Epithelial cell of prostate (primary cell): Measurements from ENCODE around the gene MCF2L.
"Not testable (repeated sequence)": the region's sequence is repeated elsewhere in the genome, so short reads cannot be mapped to it uniquely, and the experiment has no call there.

Experiments used
- DNase-seq: peaks from one replicate; pipeline ENCODE4 v3.0.0-alpha.2; 2011; ENCODE audit warnings: low read depth, low spot score
- H3K27ac ChIP-seq: fragments of 450-650 bp; 2 replicates; pipeline ENCODE4 v1.5.1; 2017; ENCODE audit warnings: mild to moderate bottlenecking

Gene MCF2L

GRCh38 chr13:113023694-113024430 is 54.8 kb downstream of the MCF2L start:
- no peak for DNase-seq
- no peak overlapping the region for H3K27ac ChIP-seq

GRCh38 chr13:113024466-113024865 is 55.5 kb downstream of the MCF2L start:
- DNase-seq: no peak
- no peak overlapping the region for H3K27ac ChIP-seq

GRCh38 chr13:113026391-113026910 is 57.4 kb downstream of the MCF2L start:
- DNase-seq: no peak
- H3K27ac ChIP-seq: no peak overlapping the region

GRCh38 chr13:113027095-113027494 is 58.1 kb downstream of the MCF2L start:
- DNase-seq: no peak
- no peak overlapping the region for H3K27ac ChIP-seq

- DNase-seq: no peak
- H3K27ac ChIP-seq: no peak overlapping the region
Observed at GRCh38 chr13:113027566-113027965, 58.6 kb downstream of the MCF2L start.

GRCh38 chr13:113028336-113029060 is 59.5 kb downstream of the MCF2L start:
- no peak for DNase-seq
- no peak overlapping the region for H3K27ac ChIP-seq

GRCh38 chr13:113029061-113029445 is 60.0 kb downstream of the MCF2L start:
- H3K27ac ChIP-seq: no peak overlapping the region
- no peak for DNase-seq

- H3K27ac ChIP-seq: no peak overlapping the region
- no peak for DNase-seq
Observed at GRCh38 chr13:113029487-113030258, 60.7 kb downstream of the MCF2L start.

- not testable (repeated sequence) for H3K27ac ChIP-seq, DNase-seq
Observed at GRCh38 chr13:113030259-113030640, 61.2 kb downstream of the MCF2L start.

- H3K27ac ChIP-seq: no peak overlapping the region
- no peak for DNase-seq
Observed at GRCh38 chr13:113031465-113031864, 62.5 kb downstream of the MCF2L start.

- H3K27ac ChIP-seq: no peak overlapping the region
- no peak for DNase-seq
Observed at GRCh38 chr13:113032291-113032690, 63.3 kb downstream of the MCF2L start.

- DNase-seq: no peak
- no peak overlapping the region for H3K27ac ChIP-seq
Observed at GRCh38 chr13:113033054-113033850, 64.2 kb downstream of the MCF2L start.

GRCh38 chr13:113034451-113035212 is 65.6 kb downstream of the MCF2L start:
- DNase-seq: no peak

GRCh38 chr13:113035213-113035800 is 66.3 kb downstream of the MCF2L start:
- H3K27ac ChIP-seq: no peak overlapping the region
- no peak for DNase-seq

More at GRCh38 chr13:113034451-113035212, 65.6 kb downstream of the MCF2L start:
- H3K27ac ChIP-seq: no peak overlapping the region

GRCh38 chr13:113036401-113036800 is 67.4 kb downstream of the MCF2L start:
- no peak overlapping the region for H3K27ac ChIP-seq

GRCh38 chr13:113040031-113040430 is 71.0 kb downstream of the MCF2L start:
- no peak for DNase-seq
- H3K27ac ChIP-seq: no peak overlapping the region

More at GRCh38 chr13:113036401-113036800, 67.4 kb downstream of the MCF2L start:
- no peak for DNase-seq

GRCh38 chr13:113040597-113041292 is 71.7 kb downstream of the MCF2L start:
- H3K27ac ChIP-seq: no peak overlapping the region
- DNase-seq: no peak

- no peak for DNase-seq
- no peak overlapping the region for H3K27ac ChIP-seq
Observed at GRCh38 chr13:113041293-113041690, 72.3 kb downstream of the MCF2L start.
